Thoracic aorta (tissue), 2 donors: ENCODE results near the gene CILP2. TPM values are rescaled to one million over a fixed set of nuclear protein-coding genes. Genes with fewer than 3 reads are reported as not detected.

Experiments used
- ATAC-seq: fragments of 150-250 bp; one replicate; pipeline ENCODE4 v1.8.0; 2017; ENCODE audit warnings: low read depth; ENCODE audit not compliant: insufficient number of reproducible peaks, low FRiP score
- DNase-seq: peaks from one replicate; pipeline ENCODE4 v3.0.0-alpha.2; 2020; ENCODE audit warnings: low spot score
- H3K27ac ChIP-seq, 2 donors: fragments of 200-600 bp; sonication (generic); 1 replicate in 1 of 2; 2 replicates in 1 of 2; pipeline ENCODE4 v1.5.1; 2016; ENCODE audit warnings: mild to moderate bottlenecking in 2 of 2, moderate library complexity in 2 of 2
- H3K27me3 ChIP-seq: fragments of 200-600 bp; sonication (generic); replicated peaks from 2 replicates; pipeline ENCODE4 v1.6.0; 2016; ENCODE audit warnings: mild to moderate bottlenecking; ENCODE audit not compliant: insufficient read depth
- H3K36me3 ChIP-seq: fragments of 200-600 bp; sonication (generic); one replicate; pipeline ENCODE4 v1.5.1; 2016
- H3K4me1 ChIP-seq, 2 donors: fragments of 200-600 bp; sonication (generic); 1 replicate in 1 of 2; 2 replicates in 1 of 2; pipeline versions ENCODE4 v1.5.1 to v1.6.0; 2016; ENCODE audit warnings: low read depth in 2 of 2, mild to moderate bottlenecking in 1 of 2; ENCODE audit not compliant: control insufficient read depth in 1 of 2
- H3K4me3 ChIP-seq: fragments of 200-600 bp; sonication (generic); 2 replicates; pipeline ENCODE4 v1.5.1; 2016; ENCODE audit warnings: mild to moderate bottlenecking
- H3K9me3 ChIP-seq: fragments of 200-600 bp; sonication (generic); 2 replicates; pipeline ENCODE4 v1.5.1; 2016
- CTCF ChIP-seq: fragments of 200-600 bp; sonication (generic); IDR thresholded peaks from one replicate; pipeline ENCODE4 v1.5.1; 2019; ENCODE audit warnings: antibody characterized with exemption
- total RNA-seq, 2 donors: library from RNA; depleted of rRNA; stranded (reverse); fragments of >200 nt; gene quantifications; one replicate each; pipeline versions ENCODE4 v1.1.0 to v1.2.3, GENCODE V29; 2016

CILP2 gene
- total RNA-seq, 2 donors from 2014 or later = 0.81 to 1.5 TPM

DNA sequence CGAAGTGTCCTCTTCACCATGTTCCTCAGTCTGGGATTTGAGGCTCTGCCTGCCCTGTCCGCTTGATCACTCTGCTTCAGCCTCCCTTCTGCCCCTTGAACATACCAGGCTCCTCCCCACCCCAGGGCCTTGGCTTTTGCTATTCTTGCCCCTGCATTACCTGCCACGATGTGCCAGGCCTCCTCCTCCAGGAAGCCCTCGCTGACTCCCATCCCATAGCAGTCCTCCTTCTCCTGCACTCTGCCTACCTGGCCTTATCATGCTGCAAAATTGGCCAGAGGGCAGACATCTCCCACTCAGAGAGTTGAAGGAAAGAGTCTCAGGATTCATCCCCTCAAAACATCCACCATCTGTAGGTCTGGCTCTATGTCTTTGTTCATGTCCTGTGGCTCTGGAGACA, 7.2 kb upstream of the CILP2 start:
- DNase-seq (no peak), ATAC-seq (no peak)
- no peaks in the 10 kb centered on the region for H3K9me3 ChIP-seq
- no peaks in the 10 kb centered on the region for H3K4me1 ChIP-seq
- no peak overlapping the region for H3K27ac ChIP-seq
- H3K36me3 ChIP-seq = peaks cover 15% of the 10 kb centered on the region
- no peak overlapping the region for H3K4me3 ChIP-seq
- no peak for TF ChIP-seq CTCF
- no peaks in the 10 kb centered on the region for H3K27me3 ChIP-seq

DNA sequence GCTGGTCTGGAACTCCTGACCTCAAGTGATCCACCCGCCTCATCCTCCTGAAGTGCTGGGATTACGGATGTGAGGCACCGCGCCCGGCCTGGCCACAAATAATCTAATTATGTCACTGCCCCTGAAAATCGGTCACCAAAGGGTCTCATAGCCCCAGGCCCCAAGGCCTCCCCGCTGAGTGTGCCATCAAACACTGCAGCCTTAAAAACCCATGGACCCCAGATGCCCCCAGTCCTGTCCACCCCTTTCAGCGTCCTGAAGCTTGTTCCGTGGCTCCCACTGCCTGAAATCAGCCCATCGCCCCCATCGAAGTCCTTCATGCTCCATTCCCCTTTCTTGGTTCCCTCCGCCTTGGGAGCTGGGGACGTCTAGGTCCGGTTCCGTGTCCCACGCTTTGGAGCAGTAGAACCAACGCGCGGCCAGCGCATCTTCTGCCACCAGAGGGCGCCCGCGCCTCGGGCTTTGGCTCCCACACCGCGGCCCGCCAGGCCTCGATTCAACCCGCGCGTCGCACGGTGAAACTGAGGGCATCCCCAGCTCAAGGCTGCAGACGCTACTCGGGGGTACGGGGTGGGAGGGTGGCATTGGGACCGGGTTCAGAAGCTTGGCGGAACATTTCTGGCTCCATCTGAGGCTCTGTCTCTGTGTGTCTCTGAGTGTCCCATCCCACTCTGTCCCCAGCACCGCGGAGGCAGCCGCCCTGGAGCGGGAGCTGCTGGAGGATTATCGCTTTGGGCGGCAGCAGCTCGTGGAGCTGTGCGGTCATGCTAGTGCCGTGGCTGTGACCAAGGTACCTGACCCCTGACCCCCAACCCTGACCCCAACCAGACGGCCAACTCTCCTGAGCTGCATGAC, 5.9 kb upstream of the CILP2 start:
- ATAC-seq (peak; percentile 55), DNase-seq (no peak)
- H3K9me3 ChIP-seq = no peaks in the 10 kb centered on the region
- H3K4me1 ChIP-seq = no peaks in the 10 kb centered on the region
- TF ChIP-seq CTCF = peak; percentile 96
- peaks cover 12% of the 10 kb centered on the region for H3K36me3 ChIP-seq
- no peak overlapping the region for H3K27ac ChIP-seq
- H3K4me3 ChIP-seq = peak overlapping the region; percentile 4
- H3K27me3 ChIP-seq = no peaks in the 10 kb centered on the region

- no peak for TF ChIP-seq CTCF
- Histone ChIP-seq H3K9me3 (no peaks in the 10 kb centered on the region), H3K4me3 (no peak overlapping the region), H3K27me3 (no peaks in the 10 kb centered on the region), H3K27ac (no peak overlapping the region), H3K36me3 (peaks cover 3% of the 10 kb centered on the region), H3K4me1 (peaks cover 1 to 8% of the 10 kb centered on the region in 2 donors)
- no peak for ATAC-seq
- no peak for DNase-seq
Measured at GRCh38 chr19:19532806-19533701, 5.0 kb upstream of the CILP2 start.

DNA sequence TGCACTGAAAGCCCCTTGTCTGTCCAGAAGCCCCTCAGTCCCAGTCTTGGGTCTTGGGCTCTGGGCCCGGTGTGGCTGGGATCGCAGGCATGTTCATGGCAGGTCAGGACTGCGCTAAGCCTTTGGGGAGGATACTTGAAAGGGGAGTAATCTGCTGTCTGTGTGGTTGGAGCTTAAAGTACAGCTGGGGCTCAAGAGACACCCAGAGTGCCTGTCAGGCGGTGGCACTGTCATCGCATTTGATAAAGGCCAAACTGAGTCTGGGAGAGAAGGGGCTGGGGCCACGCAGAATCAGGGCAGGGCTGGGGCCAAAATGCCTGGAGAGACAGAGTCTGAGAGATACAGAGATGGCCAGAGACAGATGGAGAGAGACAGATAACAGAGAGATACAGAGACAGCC, 4.2 kb upstream of the CILP2 start:
- peaks cover 4 to 16% of the 10 kb centered on the region in 2 donors for H3K4me1 ChIP-seq
- H3K4me3 ChIP-seq = no peak overlapping the region
- DNase-seq = no peak
- no peak for TF ChIP-seq CTCF
- H3K27ac ChIP-seq = no peak overlapping the region
- H3K9me3 ChIP-seq = no peaks in the 10 kb centered on the region
- no peak for ATAC-seq
- no peaks in the 10 kb centered on the region for H3K36me3 ChIP-seq
- no peaks in the 10 kb centered on the region for H3K27me3 ChIP-seq
